K562 (cell line): ENCODE data around the gene GOLPH3L. TPM values are rescaled to one million over a fixed set of nuclear protein-coding genes. Genes with fewer than 3 reads are reported as not detected.

Source experiments
- ATF7 ChIP-seq: fragments of 450-650 bp; IDR thresholded peaks from 2 replicates; pipeline ENCODE4 v1.7.1; 2014; ENCODE audit warnings: mild to moderate bottlenecking, moderate library complexity
- BRD9 ChIP-seq: fragments of 450-650 bp; IDR thresholded peaks from 2 replicates; pipeline ENCODE4 v1.6.1; 2018; ENCODE audit warnings: low read depth; ENCODE audit not compliant: partially characterized antibody
- CHAMP1 ChIP-seq: fragments of 450-650 bp; IDR thresholded peaks from 2 replicates; pipeline ENCODE4 v1.6.1; 2016; ENCODE audit warnings: mild to moderate bottlenecking
- KHSRP ChIP-seq: fragments of 450-650 bp; IDR thresholded peaks from 2 replicates; pipeline ENCODE4 v1.6.1; 2017
- L3MBTL2 ChIP-seq: fragments of 450-650 bp; IDR thresholded peaks from 2 replicates; pipeline ENCODE4 v1.6.1; 2016; ENCODE audit warnings: mild to moderate bottlenecking, moderate library complexity
- PHF21A ChIP-seq: fragments of 450-650 bp; IDR thresholded peaks from 2 replicates; pipeline ENCODE4 v1.6.1; 2017; ENCODE audit warnings: low read depth, borderline replicate concordance
- POLR2AphosphoS2 ChIP-seq: IDR thresholded peaks from 2 replicates; pipeline ENCODE4 v1.6.1; 2012; ENCODE audit warnings: low read length, improper control_type of control experiment
- RFX7 ChIP-seq: fragments of 250-450 bp; sonication (Bioruptor Pico); IDR thresholded peaks from 2 replicates; pipeline ENCODE4 v1.5.1; 2021; ENCODE audit warnings: mild to moderate bottlenecking
- RNF219 ChIP-seq: fragments of 250-450 bp; sonication (Bioruptor Pico); IDR thresholded peaks from 2 replicates; pipeline ENCODE4 v1.5.0; 2022; ENCODE audit warnings: mild to moderate bottlenecking
- SREBF2 ChIP-seq: sonication (generic); formaldehyde crosslinking; IDR thresholded peaks from 2 replicates; pipeline ENCODE4 v1.4.0; 2020; ENCODE audit warnings: mild to moderate bottlenecking, missing genetic modification reagents
- ZBTB17 ChIP-seq: fragments of 450-650 bp; formaldehyde crosslinking; IDR thresholded peaks from 2 replicates; pipeline ENCODE4 v1.4.0; 2020; ENCODE audit warnings: mild to moderate bottlenecking
- ZNF318 ChIP-seq, 2 experiments: fragments of 450-650 bp; IDR thresholded peaks; 2 replicates each; pipeline ENCODE4 v1.6.1; 2016; ENCODE audit warnings: mild to moderate bottlenecking in 2 of 2, borderline replicate concordance in 1 of 2, low read depth in 1 of 2, moderate library complexity in 1 of 2
- ZNF395 ChIP-seq: fragments of 200-800 bp; sonication (Bioruptor generic); IDR thresholded peaks from 2 replicates; pipeline ENCODE4 v1.6.1; 2017; ENCODE audit warnings: missing genetic modification characterization, missing compliant biosample characterization
- polyA plus RNA-seq, 8 experiments: library from polyadenylated mRNA; depleted of rRNA in 4 of 8; stranded (reverse) in 5 of 8; unstranded in 3 of 8; fragments of >200 nt; fragmentation: Nextera tagmentation in 2 of 8; fragmentation: Illumina TruSeq in 1 of 8; extraction: Ambion mirVana in 2 of 8; extraction: Trizol in 1 of 8; gene quantifications; 2 replicates each; pipeline versions ENCODE4 v1.2.1 to v1.2.3, GENCODE V29; 2011 to 2014; ENCODE audit warnings: inconsistent platforms in 1 of 8, missing spikeins in 1 of 8
- total RNA-seq, 7 experiments: library from RNA; depleted of rRNA in 6 of 7; stranded (reverse); fragments of >200 nt in 6 of 7; fragmentation: Illumina TruSeq in 2 of 7; extraction: Trizol in 2 of 7; gene quantifications; 2 replicates each; pipeline versions ENCODE4 v1.2.1 to v1.2.3, GENCODE V29; 2011 to 2021; ENCODE audit warnings: low replicate concordance in 1 of 7

Gene GOLPH3L
- total and polyA plus RNA-seq, 9 of the 15 experiments (the other 6 are each of a cell fraction or from before 2014, with no cell fraction given), result 8.1 to 42.1 (median 21.6) TPM

GRCh38 chr1:150696995-150697927 is at the start of gene GOLPH3L (continued):
- TF ChIP-seq ZNF318 (IDR thresholded peaks at IDR 0.05; ENCODE audit: borderline replicate concordance in 1 of 2, low read depth in 1 of 2) (no peak), ATF7 (peak; percentile 82), POLR2AphosphoS2 (no peak; the same call in 1 of the 2 replicates), SREBF2 (CRISPR knock-in tag) (no peak), RNF219 (no peak), CHAMP1 (no peak; the same call in 1 of the 2 replicates), KHSRP (no peak), L3MBTL2 (peak; percentile 26), ZNF395 (CRISPR knock-in tag) (no peak), RFX7 (CRISPR knock-in tag) (no peak), PHF21A (no peak), BRD9 (no peak), ZBTB17 (CRISPR knock-in tag) (no peak)
